HEK293 (cell line): Measurements from ENCODE around the gene NELL1.

Experiments used
- CTCF ChIP-seq: fragments of 450-650 bp; formaldehyde crosslinking; IDR thresholded peaks from 2 replicates; pipeline ENCODE4 v1.5.1; 2016; ENCODE audit warnings: missing biosample characterization, missing genetic modification characterization
- KLF8 ChIP-seq: fragments of 450-650 bp; formaldehyde crosslinking; IDR thresholded peaks from 2 replicates; pipeline ENCODE4 v1.5.1; 2016; ENCODE audit warnings: missing biosample characterization, missing genetic modification characterization
- PATZ1 ChIP-seq: fragments of 450-650 bp; formaldehyde crosslinking; IDR thresholded peaks from 2 replicates; pipeline ENCODE4 v1.5.1; 2016; ENCODE audit warnings: missing biosample characterization, missing genetic modification characterization
- REST ChIP-seq: fragments of 450-650 bp; formaldehyde crosslinking; IDR thresholded peaks from 2 replicates; pipeline ENCODE4 v1.5.1; 2016; ENCODE audit warnings: missing biosample characterization, missing genetic modification characterization
- SCRT1 ChIP-seq: fragments of 450-650 bp; formaldehyde crosslinking; IDR thresholded peaks from 2 replicates; pipeline ENCODE4 v1.5.1; 2016; ENCODE audit warnings: missing biosample characterization, missing genetic modification characterization, borderline replicate concordance
- ZBTB7A ChIP-seq: fragments of 450-650 bp; formaldehyde crosslinking; IDR thresholded peaks from 2 replicates; pipeline ENCODE4 v1.5.1; 2016; ENCODE audit warnings: low read depth, missing biosample characterization, missing genetic modification characterization
- ZEB2 ChIP-seq: fragments of 450-650 bp; formaldehyde crosslinking; IDR thresholded peaks from 2 replicates; pipeline ENCODE4 v1.5.1; 2016; ENCODE audit warnings: missing biosample characterization, missing genetic modification characterization
- ZNF521 ChIP-seq: fragments of 450-650 bp; formaldehyde crosslinking; IDR thresholded peaks from 2 replicates; pipeline ENCODE4 v1.5.1; 2017; ENCODE audit warnings: missing biosample characterization, mild to moderate bottlenecking, missing genetic modification characterization
- ZNF660 ChIP-seq: fragments of 450-650 bp; IDR thresholded peaks from 2 replicates; pipeline ENCODE4 v1.5.1; 2018; ENCODE audit warnings: missing biosample characterization, mild to moderate bottlenecking, missing genetic modification characterization

- TF ChIP-seq CTCF (tag by site-specific recombination) (no peak), KLF8 (no peak), SCRT1 (tag by site-specific recombination) (no peak), ZBTB7A (tag by site-specific recombination) (no peak), PATZ1 (tag by site-specific recombination) (no peak), ZEB2 (no peak), REST (no peak), ZNF660 (tag by site-specific recombination) (no peak), ZNF521 (no peak)
These were observed 403.2 kb downstream of the NELL1 start for GRCh38 chr11:21072558-21072957.
